ENCODE measurements around the gene TXN.

DNA sequence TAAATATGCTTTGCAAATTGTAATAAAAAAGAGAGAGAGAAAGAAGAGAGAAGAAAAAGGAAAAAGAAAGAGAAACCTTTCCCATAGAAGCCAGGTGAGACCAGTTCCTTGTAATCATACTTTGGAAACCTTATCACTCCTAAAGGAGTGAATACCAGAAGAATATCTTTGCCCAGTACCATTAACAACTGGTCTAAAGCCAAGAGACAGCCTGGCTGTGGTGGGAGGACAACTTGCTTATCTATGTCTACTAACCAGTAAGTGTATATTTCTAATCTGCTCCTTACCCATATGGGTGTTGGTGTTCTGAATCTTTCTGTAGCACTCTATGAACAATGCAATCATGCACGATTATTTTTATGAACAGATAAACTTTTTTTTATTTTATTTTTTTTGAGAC lies 10.5 kb upstream of the TXN start:
- TF ChIP-seq, protein P1, sequence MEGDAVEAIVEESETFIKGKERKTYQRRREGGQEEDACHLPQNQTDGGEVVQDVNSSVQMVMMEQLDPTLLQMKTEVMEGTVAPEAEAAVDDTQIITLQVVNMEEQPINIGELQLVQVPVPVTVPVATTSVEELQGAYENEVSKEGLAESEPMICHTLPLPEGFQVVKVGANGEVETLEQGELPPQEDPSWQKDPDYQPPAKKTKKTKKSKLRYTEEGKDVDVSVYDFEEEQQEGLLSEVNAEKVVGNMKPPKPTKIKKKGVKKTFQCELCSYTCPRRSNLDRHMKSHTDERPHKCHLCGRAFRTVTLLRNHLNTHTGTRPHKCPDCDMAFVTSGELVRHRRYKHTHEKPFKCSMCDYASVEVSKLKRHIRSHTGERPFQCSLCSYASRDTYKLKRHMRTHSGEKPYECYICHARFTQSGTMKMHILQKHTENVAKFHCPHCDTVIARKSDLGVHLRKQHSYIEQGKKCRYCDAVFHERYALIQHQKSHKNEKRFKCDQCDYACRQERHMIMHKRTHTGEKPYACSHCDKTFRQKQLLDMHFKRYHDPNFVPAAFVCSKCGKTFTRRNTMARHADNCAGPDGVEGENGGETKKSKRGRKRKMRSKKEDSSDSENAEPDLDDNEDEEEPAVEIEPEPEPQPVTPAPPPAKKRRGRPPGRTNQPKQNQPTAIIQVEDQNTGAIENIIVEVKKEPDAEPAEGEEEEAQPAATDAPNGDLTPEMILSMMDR (IDR thresholded peaks at IDR 0.05), result no peak
- TF ChIP-seq POLR2A (IDR thresholded peaks at IDR 0.05), result no peak
